NCI-H1694 treated with DMSO at 0.1 percent for 48 hours (cell line): ENCODE data around the gene ADGRL3.

Experiments used
- DNase-seq: peaks from one replicate; lab custom pipeline; 2025; lab: John Stamatoyannopoulos, UW

The ADGRL3 gene

GRCh38 chr4:61277785-61278760 lies 77.9 kb downstream of the ADGRL3 start:
- DNase-seq: no peak

- no peak for DNase-seq
Measured at GRCh38 chr4:61292322-61292721, 92.2 kb downstream of the ADGRL3 start.

GRCh38 chr4:61293707-61294400 lies 93.7 kb downstream of the ADGRL3 start:
- DNase-seq: no peak

GRCh38 chr4:61294936-61295335 lies 94.8 kb downstream of the ADGRL3 start:
- DNase-seq: no peak

- no peak for DNase-seq
Measured at GRCh38 chr4:61296144-61296543, 96.0 kb downstream of the ADGRL3 start.

GRCh38 chr4:61298178-61298740 lies 98.1 kb downstream of the ADGRL3 start:
- no peak for DNase-seq

GRCh38 chr4:61299316-61299715 lies 99.2 kb downstream of the ADGRL3 start:
- DNase-seq: no peak

GRCh38 chr4:61300266-61300844 lies 100.2 kb downstream of the ADGRL3 start:
- DNase-seq: no peak

GRCh38 chr4:61301271-61301670 lies 101.1 kb downstream of the ADGRL3 start:
- no peak for DNase-seq

GRCh38 chr4:61308033-61308432 lies 107.9 kb downstream of the ADGRL3 start:
- DNase-seq: no peak

GRCh38 chr4:61309616-61310015 lies 109.5 kb downstream of the ADGRL3 start:
- DNase-seq: no peak

- DNase-seq: no peak
Measured at GRCh38 chr4:61312526-61312925, 112.4 kb downstream of the ADGRL3 start.

GRCh38 chr4:61318431-61318830 lies 118.3 kb downstream of the ADGRL3 start:
- DNase-seq: no peak

- DNase-seq: no peak
Measured at GRCh38 chr4:61319156-61319555, 119.0 kb downstream of the ADGRL3 start.

- no peak for DNase-seq
Measured at GRCh38 chr4:61320154-61320553, 120.0 kb downstream of the ADGRL3 start.

- no peak for DNase-seq
Measured at GRCh38 chr4:61320631-61321030, 120.5 kb downstream of the ADGRL3 start.

- DNase-seq: no peak
Measured at GRCh38 chr4:61332693-61333092, 132.6 kb downstream of the ADGRL3 start.

- DNase-seq: no peak
Measured at GRCh38 chr4:61333490-61333889, 133.4 kb downstream of the ADGRL3 start.

GRCh38 chr4:61335241-61335763 lies 135.2 kb downstream of the ADGRL3 start:
- no peak for DNase-seq

GRCh38 chr4:61336488-61336887 lies 136.4 kb downstream of the ADGRL3 start:
- DNase-seq: no peak

GRCh38 chr4:61336916-61337315 lies 136.8 kb downstream of the ADGRL3 start:
- DNase-seq: no peak

GRCh38 chr4:61342061-61342460 lies 141.9 kb downstream of the ADGRL3 start:
- DNase-seq: no peak
